HG03565 (cell line): ENCODE results near the gene GALNT10.
A peak's percentile ranks its signal among the peaks of the same experiment; 100 is the strongest.

ENCODE experiments used
- ATAC-seq: cut with Tn5 transposase; IDR thresholded peaks from one replicate; pipeline ENCODE4 v1.9.1; 2021; ENCODE audit warnings: mild to moderate bottlenecking, moderate library complexity; ENCODE audit not compliant: unreplicated experiment

The GALNT10 gene

DNA sequence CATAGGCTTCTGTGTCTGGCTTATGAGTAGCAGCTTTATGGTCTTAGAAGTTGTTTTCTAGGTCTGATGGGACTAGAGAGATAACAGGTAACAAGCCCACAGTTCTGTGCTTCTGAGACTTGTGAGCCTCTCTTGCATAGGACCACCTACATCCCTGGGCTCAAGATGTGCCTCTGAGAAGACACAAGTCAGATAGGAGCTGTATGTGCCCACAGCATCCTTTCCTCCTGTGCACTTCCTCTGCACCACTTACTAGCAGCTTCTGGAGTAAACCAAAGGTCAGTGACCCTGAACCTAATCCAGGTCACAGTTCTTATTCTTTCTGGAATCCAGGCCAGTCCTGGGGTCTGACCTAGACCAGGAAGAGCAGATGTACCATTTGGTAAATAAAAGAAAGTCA lies 40.0 kb downstream of the GALNT10 start:
- ATAC-seq, result no peak

DNA sequence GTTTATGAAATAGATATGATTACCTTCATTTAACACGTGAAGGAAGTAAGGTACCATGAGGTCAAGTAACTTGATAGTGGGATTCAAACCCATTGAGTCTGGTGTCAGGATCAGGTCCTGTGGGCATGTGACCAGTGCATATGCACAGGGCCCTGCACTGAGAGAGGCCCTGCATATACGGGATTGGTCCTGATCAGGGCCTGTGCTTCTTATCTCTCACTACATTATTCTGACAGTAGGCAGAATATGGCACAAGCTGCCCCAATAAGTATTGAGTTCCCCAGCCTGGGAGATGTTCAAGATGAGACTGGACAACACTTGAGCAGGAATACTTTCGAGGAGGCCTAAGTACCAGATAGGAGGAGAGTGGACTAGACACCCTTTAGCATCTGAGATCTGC lies 44.0 kb downstream of the GALNT10 start:
- ATAC-seq, result no peak

DNA sequence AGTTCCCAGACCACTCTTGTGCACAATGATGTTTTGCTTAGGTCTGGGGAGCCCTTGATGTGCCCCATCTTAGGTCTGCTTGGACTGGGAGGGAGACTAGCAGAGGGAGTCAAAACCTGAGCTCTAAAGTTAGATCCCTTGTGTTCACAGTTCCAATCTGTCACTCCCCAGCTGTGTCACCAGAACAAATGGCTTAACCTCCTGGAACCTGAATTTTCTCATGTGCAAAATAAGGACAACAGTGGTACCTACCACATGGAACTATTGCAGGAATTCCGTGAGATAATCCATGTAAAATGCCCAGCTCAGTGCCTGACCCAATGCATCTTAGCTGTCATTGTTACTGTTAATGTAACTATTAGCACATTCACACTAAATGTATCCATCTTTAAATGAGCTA lies 45.5 kb downstream of the GALNT10 start:
- ATAC-seq, result no peak

DNA sequence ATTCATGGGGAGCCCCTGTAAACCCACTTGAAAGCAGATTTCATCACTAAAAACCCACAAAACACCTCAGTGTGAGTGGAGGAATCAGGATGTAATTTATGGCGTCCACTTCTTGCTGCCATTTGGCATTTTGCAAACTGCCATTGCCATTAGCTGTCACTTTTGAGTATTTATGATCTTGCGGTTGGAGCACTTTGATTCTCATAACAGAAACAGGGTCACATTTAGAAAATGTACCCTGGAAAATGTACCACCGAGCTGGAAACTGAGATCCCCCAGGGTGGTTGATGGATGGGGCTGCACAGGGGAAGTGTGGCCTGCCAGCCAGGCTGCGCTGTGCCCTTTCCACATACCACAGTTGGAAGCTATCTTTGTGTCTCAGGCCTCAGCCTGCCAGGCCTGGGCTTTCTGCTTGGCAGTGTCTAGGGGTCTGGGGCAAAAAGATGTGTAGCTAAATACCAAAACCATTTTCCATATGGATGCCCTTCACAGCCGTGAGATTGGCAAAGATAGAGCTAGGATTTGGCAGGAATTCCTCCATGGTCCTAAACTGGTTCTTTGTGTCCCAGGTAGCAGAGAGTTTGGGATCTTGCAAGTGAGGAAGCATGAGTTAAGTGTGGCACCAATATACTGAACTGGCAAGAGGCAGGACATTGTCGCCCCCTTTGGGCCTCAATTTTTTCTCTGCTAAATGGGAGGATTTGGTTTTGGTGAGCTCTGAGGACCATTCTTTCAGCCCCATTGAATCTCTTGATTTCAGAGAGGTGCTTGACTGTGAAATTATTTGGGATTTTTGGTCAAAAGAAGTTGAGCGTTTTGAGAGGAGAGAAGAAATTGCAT lies 46.2 kb downstream of the GALNT10 start:
- ATAC-seq, result no peak

DNA sequence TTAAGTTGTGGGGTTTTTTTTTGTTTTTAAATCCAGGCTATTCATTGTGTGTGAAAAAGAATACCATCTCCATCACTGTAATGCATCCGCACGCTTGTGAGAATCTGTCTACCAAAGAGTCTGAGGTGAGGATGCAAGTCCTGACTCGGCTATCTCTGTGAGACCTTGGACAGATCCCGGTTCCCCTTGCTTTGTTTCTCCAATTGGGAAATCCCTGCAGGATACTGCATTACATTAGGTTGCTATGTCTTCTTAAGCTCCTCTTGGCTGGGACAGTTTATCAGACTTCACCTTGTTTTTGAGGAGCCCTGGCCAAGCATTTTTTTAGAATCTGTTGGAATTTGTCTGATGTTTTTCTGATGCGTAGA lies 46.8 kb downstream of the GALNT10 start:
- no peak for ATAC-seq

GRCh38 chr5:154237946-154238345 lies 47.4 kb downstream of the GALNT10 start:
- no peak for ATAC-seq

DNA sequence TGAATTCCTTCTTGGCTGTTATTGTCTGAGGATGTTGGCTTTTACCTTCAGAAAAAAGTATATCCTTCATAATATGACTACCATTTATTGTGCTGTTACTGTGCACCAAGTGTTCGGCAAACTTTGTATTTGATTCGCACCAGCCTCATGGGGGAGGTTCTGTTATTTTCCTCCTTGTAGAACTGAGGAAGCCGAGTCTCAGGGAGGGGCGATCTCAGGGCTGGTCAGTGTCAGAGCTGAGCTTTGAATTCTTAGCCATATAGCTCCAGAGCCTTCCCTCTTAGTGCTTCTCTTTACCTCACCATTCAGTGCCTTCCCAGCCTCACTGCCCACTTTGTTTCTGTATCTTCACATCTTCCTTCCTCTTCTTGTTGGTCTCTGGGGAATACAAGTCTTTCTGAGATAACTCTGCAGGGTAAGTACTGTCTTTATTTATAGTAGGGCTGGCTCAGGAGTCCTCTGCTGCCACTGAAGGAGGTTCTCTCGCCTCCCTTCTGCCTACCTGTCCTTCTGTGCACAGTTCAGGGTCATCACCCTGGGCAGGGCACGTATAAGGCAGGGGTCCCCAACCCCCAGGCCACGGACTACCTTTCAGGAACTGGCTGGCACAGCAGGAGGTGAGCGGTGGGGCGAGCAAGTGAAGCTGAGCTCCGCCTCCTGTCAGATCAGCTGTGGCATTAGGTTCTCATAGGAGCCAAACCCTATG lies 48.4 kb downstream of the GALNT10 start:
- peak; percentile 42 for ATAC-seq

- ATAC-seq, result no peak
Measured at GRCh38 chr5:154240595-154240994, 50.1 kb downstream of the GALNT10 start.

DNA sequence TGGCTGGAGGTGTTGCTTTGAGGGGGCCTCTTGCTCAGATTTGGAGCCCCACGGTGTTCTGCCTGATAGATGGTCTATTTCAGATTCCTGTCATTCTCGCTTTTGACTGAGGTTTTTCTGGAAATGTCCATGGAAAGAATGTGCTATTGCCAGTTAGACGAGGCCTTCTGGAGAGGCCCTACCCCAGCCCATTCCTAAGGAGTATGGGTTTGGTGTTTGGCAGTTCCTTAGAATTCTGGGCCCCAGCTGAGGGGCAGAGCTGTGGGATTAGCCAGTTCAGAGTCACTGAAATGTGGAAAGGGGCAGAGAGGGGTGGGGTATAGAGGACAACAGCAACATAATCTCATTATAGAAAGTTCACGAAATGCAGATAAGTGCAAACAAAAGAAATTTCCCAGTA lies 50.5 kb downstream of the GALNT10 start:
- no peak for ATAC-seq

- ATAC-seq, result no peak
Measured at GRCh38 chr5:154242442-154242841, 51.9 kb downstream of the GALNT10 start.

GRCh38 chr5:154242964-154243376 lies 52.4 kb downstream of the GALNT10 start:
- ATAC-seq, result peak; percentile 43

DNA sequence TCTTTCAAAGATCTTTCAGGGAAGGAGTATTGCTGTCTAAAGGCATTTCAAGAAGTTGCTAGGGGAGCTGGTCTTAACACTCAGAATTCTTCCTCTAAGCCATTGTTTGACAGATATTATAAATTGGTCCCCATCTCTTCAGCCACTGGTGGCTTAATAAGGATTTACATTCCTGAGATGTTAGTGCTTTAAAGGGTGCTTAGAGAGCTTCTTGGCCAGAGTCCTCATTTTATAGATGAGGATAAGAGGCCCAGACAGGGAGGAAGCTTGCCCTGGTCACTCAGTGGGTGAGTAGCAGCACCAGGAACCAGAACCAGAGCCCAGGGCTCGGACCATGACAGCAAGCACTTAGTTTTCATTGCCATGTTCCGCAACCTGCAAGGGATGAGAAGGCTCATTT lies 53.2 kb downstream of the GALNT10 start:
- no peak for ATAC-seq

DNA sequence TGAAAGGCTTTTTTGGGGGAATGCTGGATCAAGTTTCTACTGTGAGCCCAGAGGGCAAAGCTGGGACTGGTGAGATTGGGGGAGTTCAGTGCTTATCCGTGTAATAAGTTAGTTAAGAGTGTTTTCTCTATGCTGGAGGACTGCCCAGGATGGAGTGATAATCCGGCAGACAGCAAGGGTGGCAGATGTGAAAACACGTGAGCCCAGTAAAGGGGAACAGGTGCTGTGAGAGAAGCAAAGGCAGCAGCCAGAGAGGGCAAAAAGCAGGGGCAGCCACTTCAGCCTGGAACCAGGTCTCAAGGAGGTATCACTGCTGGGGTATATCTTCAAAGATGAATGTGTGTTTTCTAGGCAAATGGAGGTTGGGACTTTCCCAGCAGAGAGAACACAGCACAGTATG lies 53.9 kb downstream of the GALNT10 start:
- ATAC-seq, result no peak

DNA sequence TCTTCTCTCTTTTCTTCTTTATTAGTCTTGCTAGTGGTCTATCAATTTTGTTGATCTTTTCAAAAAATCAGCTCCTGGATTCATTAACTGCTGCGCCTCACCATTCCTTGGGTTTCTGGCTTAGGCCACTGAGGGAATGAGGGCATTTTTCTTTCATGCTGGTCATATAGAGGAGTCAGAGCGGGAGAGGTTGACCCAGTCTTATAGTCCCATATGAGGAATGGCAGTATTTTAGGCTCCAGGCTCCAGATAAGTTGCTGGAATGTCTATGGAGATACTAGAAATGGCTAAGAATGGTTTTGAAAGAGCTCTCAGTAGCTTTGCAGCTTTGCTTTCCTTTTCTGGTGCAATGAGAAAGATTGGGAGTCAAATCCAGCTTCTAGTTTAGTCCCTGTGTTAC lies 58.2 kb downstream of the GALNT10 start:
- ATAC-seq, result no peak

DNA sequence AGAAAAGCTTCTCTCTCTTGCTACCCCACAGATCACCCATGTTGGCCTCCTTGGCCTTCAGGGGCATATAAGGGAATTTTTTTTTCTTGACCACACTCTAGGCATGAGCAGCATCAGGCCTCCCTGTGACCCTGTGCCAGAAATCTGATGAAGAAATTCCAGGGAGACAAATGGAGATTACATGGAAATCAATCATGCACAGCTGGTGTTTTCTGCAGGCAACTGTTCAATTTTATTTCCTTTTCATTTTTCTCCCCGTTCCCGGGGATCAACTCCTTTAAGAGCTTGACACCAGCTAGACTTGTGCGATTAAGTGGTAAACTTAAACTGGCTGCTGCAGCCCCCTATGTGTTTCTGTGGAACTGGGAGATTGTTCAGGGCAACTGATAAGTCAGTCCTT lies 59.3 kb downstream of the GALNT10 start:
- ATAC-seq, result no peak

DNA sequence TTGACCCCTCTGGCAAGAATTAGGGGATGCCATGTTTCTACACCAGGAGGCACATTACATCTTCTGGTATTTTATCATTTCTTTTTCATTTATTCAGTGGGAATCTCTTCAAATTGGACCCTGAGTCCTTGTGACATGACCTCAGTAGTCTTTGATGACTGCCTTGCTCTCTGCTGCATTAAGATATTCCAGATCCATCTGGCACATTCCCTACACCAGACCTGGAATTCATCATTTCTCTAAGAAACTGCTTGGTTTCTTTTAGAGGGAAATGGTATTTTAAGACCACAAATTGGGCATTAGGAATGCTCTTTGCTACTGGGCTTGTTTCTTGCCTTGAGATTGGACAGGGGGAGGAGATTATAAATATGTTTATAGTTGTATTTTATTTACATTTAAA lies 61.0 kb downstream of the GALNT10 start:
- no peak for ATAC-seq

GRCh38 chr5:154253807-154254206 lies 63.3 kb downstream of the GALNT10 start:
- no peak for ATAC-seq

- no peak for ATAC-seq
Measured at GRCh38 chr5:154254896-154255295, 64.4 kb downstream of the GALNT10 start.

DNA sequence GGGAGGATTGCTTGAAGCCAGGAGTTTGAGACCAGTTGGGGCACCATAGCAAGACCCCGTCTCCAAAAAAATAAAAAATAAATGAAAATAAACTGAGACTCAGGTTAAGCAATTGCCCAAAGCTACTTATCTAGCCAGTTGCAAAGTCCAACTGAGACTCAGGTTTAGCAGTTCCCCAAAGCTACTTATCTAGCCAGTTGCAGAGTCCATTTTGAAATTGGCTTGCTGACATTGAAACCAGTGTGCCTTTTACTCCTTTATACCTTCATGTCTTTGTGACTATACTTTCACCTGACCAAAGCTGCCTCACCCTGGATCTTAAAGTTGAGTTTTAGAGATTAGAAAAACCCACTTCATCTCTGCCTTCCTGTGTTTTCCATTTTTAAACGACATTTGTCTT lies 66.5 kb downstream of the GALNT10 start:
- ATAC-seq, result no peak

DNA sequence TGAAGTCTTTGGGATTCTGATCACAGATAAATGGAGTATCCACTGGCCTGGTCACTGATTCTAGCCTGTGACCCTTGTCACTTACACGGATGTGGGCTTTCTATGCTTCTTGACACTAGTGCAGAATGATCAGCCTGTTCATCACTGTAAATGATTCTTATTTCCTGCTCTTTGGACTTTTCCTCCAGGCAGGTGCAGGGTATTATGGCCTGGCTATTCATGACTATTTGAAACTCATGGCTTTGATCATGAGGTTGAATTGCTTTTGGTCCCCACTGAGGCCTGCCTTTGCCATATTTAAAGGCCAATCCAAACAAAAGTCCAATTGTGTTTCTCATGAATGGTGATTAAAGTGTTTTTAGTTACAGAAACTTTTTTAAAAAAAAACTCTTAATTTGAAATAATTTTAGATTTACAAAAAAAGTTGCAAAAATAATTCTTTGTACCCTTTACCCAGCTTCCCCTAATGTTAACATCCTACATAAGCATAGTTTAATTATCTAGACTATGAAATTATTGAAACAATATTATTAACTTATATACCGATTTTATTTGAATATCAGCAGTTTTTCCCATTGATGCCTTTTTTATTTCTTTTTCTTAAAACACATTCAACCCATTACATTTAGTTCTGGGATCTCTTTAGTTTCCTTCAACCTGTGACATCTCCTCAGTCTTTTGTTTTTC lies 68.1 kb downstream of the GALNT10 start:
- ATAC-seq, result no peak

DNA sequence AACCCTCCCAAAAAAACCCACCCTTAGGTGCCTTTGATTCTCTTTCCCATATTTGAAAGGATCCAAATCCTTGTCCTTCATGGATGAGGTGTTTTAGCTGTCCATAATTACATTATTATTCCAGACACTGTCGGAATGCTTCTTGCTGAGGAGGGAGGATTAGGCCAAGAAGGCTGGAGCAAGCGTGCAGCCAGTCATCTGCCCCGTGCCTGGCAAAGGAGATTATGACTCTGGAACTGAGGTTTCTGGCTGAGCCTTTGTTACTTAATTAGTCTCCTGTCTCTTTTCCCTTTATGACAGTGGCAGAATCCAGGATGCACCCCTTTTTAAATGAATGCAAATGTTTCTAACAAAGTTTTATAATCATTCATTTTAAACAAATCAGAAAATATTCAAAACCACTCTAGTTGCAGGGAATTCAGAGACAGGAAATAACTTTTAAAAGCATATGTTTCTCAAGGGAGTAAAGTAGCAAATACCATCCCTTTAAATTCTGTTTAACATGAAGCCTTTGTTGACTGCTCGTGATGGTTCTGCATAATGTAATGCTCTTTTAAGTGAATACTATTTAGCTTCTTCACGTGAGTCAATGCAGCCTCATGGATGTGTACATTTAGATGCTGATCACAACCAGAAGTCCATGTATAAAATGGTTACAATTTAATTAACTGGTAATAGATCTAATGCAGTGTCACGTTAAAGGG lies 69.8 kb downstream of the GALNT10 start:
- ATAC-seq, result no peak
